Measurements from ENCODE around the gene ERP44.

GRCh38 chr9:100096378-100096916 lies 2.4 kb downstream of the ERP44 start:
- TF ChIP-seq L3MBTL2 (conservative IDR thresholded peaks at IDR 0.05) (no peak), FOXK2 (IDR thresholded peaks at IDR 0.05) (no peak), FOXM1 (IDR thresholded peaks at IDR 0.05; ENCODE audit: borderline replicate concordance) (no peak)

Data from HEK293T (cell line).